Measurements from ENCODE around the gene DGKB.

- no peak for TF ChIP-seq CTCF (conservative IDR thresholded peaks at IDR 0.05; ENCODE audit: low read depth, low read length)
- TF ChIP-seq EZH2 (IDR thresholded peaks at IDR 0.05; ENCODE audit: borderline replicate concordance, low read depth, low read length, poor library complexity, severe bottlenecking), result no peak
Measured at GRCh38 chr7:14635955-14636354, 266.6 kb downstream of the DGKB start.
